Trophoblast cell (in vitro differentiated cells and primary cell): ENCODE measurements around the gene AFDN.

Experiments used
- DNase-seq, 2 donors: peaks; one replicate each; pipeline ENCODE4 v3.0.0-alpha.2; 2016
- H2AFZ ChIP-seq: 2 replicates; pipeline ENCODE4 v1.6.1; 2013; ENCODE audit warnings: low read length, moderate library complexity, mild to moderate bottlenecking; ENCODE audit not compliant: insufficient read depth, poor library complexity
- H2AK5ac ChIP-seq: 2 replicates; pipeline ENCODE4 v1.6.1; 2013; ENCODE audit warnings: mild to moderate bottlenecking, low read length
- H2BK120ac ChIP-seq: 2 replicates; pipeline ENCODE4 v1.6.1; 2013; ENCODE audit warnings: low read length, mild to moderate bottlenecking, moderate library complexity; ENCODE audit not compliant: insufficient read depth, poor library complexity
- H2BK12ac ChIP-seq: 2 replicates; pipeline ENCODE4 v1.6.1; 2013; ENCODE audit warnings: mild to moderate bottlenecking, low read length, moderate library complexity
- H2BK5ac ChIP-seq: 2 replicates; pipeline ENCODE4 v1.6.1; 2013; ENCODE audit warnings: low read length, low read depth, moderate library complexity, mild to moderate bottlenecking; ENCODE audit not compliant: poor library complexity
- H3K14ac ChIP-seq: 2 replicates; pipeline ENCODE4 v1.6.1; 2013; ENCODE audit warnings: mild to moderate bottlenecking, low read length
- H3K18ac ChIP-seq: 2 replicates; pipeline ENCODE4 v1.6.1; 2013; ENCODE audit warnings: mild to moderate bottlenecking, low read length
- H3K23ac ChIP-seq: 2 replicates; pipeline ENCODE4 v1.6.1; 2013; ENCODE audit warnings: low read length
- H3K27ac ChIP-seq: 2 replicates; pipeline ENCODE4 v1.5.1; 2013; ENCODE audit warnings: low read depth, mild to moderate bottlenecking, inconsistent platforms, low read length, moderate library complexity
- H3K27me3 ChIP-seq: 2 replicates; pipeline ENCODE4 v1.6.1; 2013; ENCODE audit warnings: inconsistent platforms, mild to moderate bottlenecking, low read length, moderate library complexity; ENCODE audit not compliant: insufficient read depth
- H3K36me3 ChIP-seq, 2 experiments: 1 replicate in 1 of 2; 2 replicates in 1 of 2; pipeline ENCODE4 v1.6.1; 2013; ENCODE audit warnings: low read length in 2 of 2, mild to moderate bottlenecking in 2 of 2, moderate library complexity in 1 of 2; ENCODE audit not compliant: insufficient read depth in 2 of 2, control insufficient read depth in 1 of 2
- H3K4ac ChIP-seq: 2 replicates; pipeline ENCODE4 v1.6.1; 2013; ENCODE audit warnings: low read depth, mild to moderate bottlenecking, low read length, moderate library complexity
- H3K4me1 ChIP-seq, 2 experiments: 1 replicate in 1 of 2; 2 replicates in 1 of 2; pipeline ENCODE4 v1.6.1; 2013; ENCODE audit warnings: low read length in 2 of 2, mild to moderate bottlenecking in 2 of 2, moderate library complexity in 1 of 2; ENCODE audit not compliant: insufficient read depth in 2 of 2, control insufficient read depth in 1 of 2
- H3K4me2 ChIP-seq: 2 replicates; pipeline ENCODE4 v1.6.1; 2013; ENCODE audit warnings: inconsistent platforms, mild to moderate bottlenecking, low read length, moderate library complexity
- H3K4me3 ChIP-seq: 2 replicates; pipeline ENCODE4 v1.5.1; 2013; ENCODE audit warnings: mild to moderate bottlenecking, low read depth, low read length, inconsistent platforms
- H3K79me1 ChIP-seq: one replicate; pipeline ENCODE4 v1.6.1; 2013; ENCODE audit warnings: low read length
- H3K79me2 ChIP-seq: 2 replicates; pipeline ENCODE4 v1.6.1; 2013; ENCODE audit warnings: low read length, mild to moderate bottlenecking; ENCODE audit not compliant: control insufficient read depth, insufficient read depth, poor library complexity
- H3K9ac ChIP-seq: 2 replicates; pipeline ENCODE4 v1.6.1; 2013; ENCODE audit warnings: mild to moderate bottlenecking, low read length
- H3K9me3 ChIP-seq: 2 replicates; pipeline ENCODE4 v1.6.1; 2013; ENCODE audit warnings: low read depth, mild to moderate bottlenecking, control low read depth, inconsistent platforms, low read length; ENCODE audit not compliant: insufficient read depth
- H4K12ac ChIP-seq: 2 replicates; pipeline ENCODE4 v1.6.1; 2013; ENCODE audit warnings: low read depth, mild to moderate bottlenecking, low read length, moderate library complexity
- H4K8ac ChIP-seq: 2 replicates; pipeline ENCODE4 v1.6.1; 2013; ENCODE audit warnings: low read depth, mild to moderate bottlenecking, low read length, moderate library complexity
- H4K91ac ChIP-seq: one replicate; pipeline ENCODE4 v1.6.1; 2013; ENCODE audit warnings: low read depth, mild to moderate bottlenecking, low read length, moderate library complexity
- WGBS: extraction: QIAGEN DNeasy Blood & Tissue Kit; methylation state at CpG from one replicate; pipeline ENCODE4 v1.1.7; 2013; ENCODE audit warnings: missing lambda C conversion rate; ENCODE audit not compliant: insufficient read length, insufficient coverage; ENCODE audit errors: extremely low coverage; 5-methylcytosine and 5-hydroxymethylcytosine counted together

Gene AFDN

GRCh38 chr6:167918548-167919278 lies 92.0 kb downstream of the AFDN start:
- Histone ChIP-seq H2BK120ac (no peak overlapping the region), H3K36me3 (peaks cover 29 to 52% of the 10 kb centered on the region in 2 experiments), H3K4me1 (no peaks in the 10 kb centered on the region), H3K4ac (no peak overlapping the region), H2AK5ac (no peak overlapping the region), H3K9ac (no peak overlapping the region), H3K27me3 (no peaks in the 10 kb centered on the region), H2BK12ac (no peak overlapping the region), H3K27ac (no peak overlapping the region), H2BK5ac (no peak overlapping the region), H3K14ac (no peak overlapping the region), H3K79me2 (no peaks in the 10 kb centered on the region), H4K8ac (no peak overlapping the region), H2AFZ (no peak overlapping the region), H3K18ac (no peak overlapping the region), H4K12ac (no peak overlapping the region), H3K4me3 (no peak overlapping the region), H3K4me2 (no peak overlapping the region), H3K9me3 (peaks cover 2% of the 10 kb centered on the region), H3K79me1 (no peaks in the 10 kb centered on the region), H3K23ac (no peak overlapping the region), H4K91ac (no peak overlapping the region)
- peak in 1 of 2 donors; percentile 57 for DNase-seq
- WGBS, result no CpG with 5 or more reads among the region's 14 CpGs

- Histone ChIP-seq H3K79me1 (no peaks in the 10 kb centered on the region), H3K9me3 (peaks cover 4% of the 10 kb centered on the region), H2BK120ac (no peak overlapping the region), H2BK5ac (no peak overlapping the region), H3K79me2 (no peaks in the 10 kb centered on the region), H3K18ac (no peak overlapping the region), H2AFZ (no peak overlapping the region), H3K27ac (no peak overlapping the region), H3K4me1 (peaks cover 2% of the 10 kb centered on the region in 2 experiments), H4K91ac (no peak overlapping the region), H3K4me2 (no peak overlapping the region), H3K9ac (peak overlapping the region; percentile 47), H2AK5ac (no peak overlapping the region), H4K8ac (no peak overlapping the region), H2BK12ac (no peak overlapping the region), H4K12ac (no peak overlapping the region), H3K23ac (no peak overlapping the region), H3K36me3 (peaks cover 31 to 54% of the 10 kb centered on the region in 2 experiments), H3K27me3 (no peaks in the 10 kb centered on the region), H3K4ac (no peak overlapping the region), H3K4me3 (no peak overlapping the region), H3K14ac (no peak overlapping the region)
- WGBS, result no CpG with 5 or more reads among the region's 3 CpGs
- DNase-seq, result no peak
These were observed 92.6 kb downstream of the AFDN start for GRCh38 chr6:167919349-167919748.

DNA sequence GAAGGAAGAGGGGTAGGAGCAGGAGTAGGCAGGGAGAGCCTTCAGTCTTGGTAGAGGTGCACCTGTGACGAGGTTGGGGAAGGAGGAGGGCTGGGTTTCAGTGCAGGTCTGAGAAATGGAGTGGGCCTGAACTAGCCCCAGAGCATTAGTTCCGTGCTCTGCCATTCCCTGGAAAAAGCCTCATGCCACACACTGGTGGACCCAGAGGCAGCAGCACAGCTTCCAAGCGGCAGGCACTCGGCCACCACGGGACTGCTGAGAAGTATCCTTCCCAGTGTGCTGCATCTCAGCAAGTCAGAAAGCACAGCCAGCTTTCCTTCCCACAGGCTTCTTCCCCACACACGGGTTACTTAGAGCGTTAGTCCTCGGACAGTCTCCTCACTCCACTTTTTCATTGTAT lies 93.5 kb downstream of the AFDN start:
- H3K9ac ChIP-seq, result no peak overlapping the region
- no peak overlapping the region for H4K12ac ChIP-seq
- peaks cover 30 to 53% of the 10 kb centered on the region in 2 experiments for H3K36me3 ChIP-seq
- no peaks in the 10 kb centered on the region for H3K79me2 ChIP-seq
- no CpG with 5 or more reads among the region's 8 CpGs for WGBS
- no peak overlapping the region for H2BK12ac ChIP-seq
- H3K18ac ChIP-seq, result peak overlapping the region; percentile 33
- H2AK5ac ChIP-seq, result no peak overlapping the region
- no peak overlapping the region for H3K4me3 ChIP-seq
- H3K14ac ChIP-seq, result no peak overlapping the region
- H3K23ac ChIP-seq, result no peak overlapping the region
- H3K4ac ChIP-seq, result no peak overlapping the region
- H3K9me3 ChIP-seq, result peaks cover 4% of the 10 kb centered on the region
- H3K4me1 ChIP-seq, result peaks cover 2% of the 10 kb centered on the region in 2 experiments
- H4K91ac ChIP-seq, result no peak overlapping the region
- H2BK5ac ChIP-seq, result no peak overlapping the region
- H3K4me2 ChIP-seq, result no peak overlapping the region
- H4K8ac ChIP-seq, result no peak overlapping the region
- no peak for DNase-seq
- H3K27me3 ChIP-seq, result no peaks in the 10 kb centered on the region
- no peak overlapping the region for H2BK120ac ChIP-seq
- no peaks in the 10 kb centered on the region for H3K79me1 ChIP-seq
- H2AFZ ChIP-seq, result no peak overlapping the region
- no peak overlapping the region for H3K27ac ChIP-seq

DNA sequence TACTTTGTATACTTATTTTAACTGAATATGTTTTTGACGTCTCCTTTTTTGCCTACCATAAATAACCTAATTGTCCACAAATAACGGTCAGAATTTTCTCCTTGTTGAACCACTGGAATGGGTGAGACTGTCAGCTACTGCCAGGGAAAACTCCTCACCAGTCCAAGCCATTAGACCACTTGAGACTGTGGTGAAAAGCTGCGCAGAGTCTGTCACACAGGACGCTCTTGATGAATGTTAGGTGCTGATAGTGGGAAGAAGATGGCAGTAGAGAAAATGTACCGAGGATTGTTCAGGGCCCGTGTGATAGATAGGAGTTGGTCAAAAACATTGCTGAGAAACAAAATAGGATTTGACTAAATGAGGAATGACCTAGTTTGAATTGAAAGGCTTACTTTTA lies 95.1 kb downstream of the AFDN start:
- Histone ChIP-seq H3K27ac (no peak overlapping the region), H3K9ac (no peak overlapping the region), H3K4me2 (no peak overlapping the region), H3K36me3 (peaks cover 33 to 56% of the 10 kb centered on the region in 2 experiments), H3K79me2 (no peaks in the 10 kb centered on the region), H4K91ac (no peak overlapping the region), H3K18ac (no peak overlapping the region), H2AK5ac (no peak overlapping the region), H4K12ac (no peak overlapping the region), H2BK12ac (no peak overlapping the region), H3K4me3 (no peak overlapping the region), H3K23ac (no peak overlapping the region), H2BK5ac (no peak overlapping the region), H3K79me1 (no peaks in the 10 kb centered on the region), H4K8ac (no peak overlapping the region), H3K14ac (no peak overlapping the region), H3K9me3 (peaks cover 4% of the 10 kb centered on the region), H3K4ac (no peak overlapping the region), H3K4me1 (peaks cover 2% of the 10 kb centered on the region in 2 experiments), H2AFZ (no peak overlapping the region), H2BK120ac (no peak overlapping the region), H3K27me3 (no peaks in the 10 kb centered on the region)
- DNase-seq, result no peak
- WGBS, result no CpG with 5 or more reads among the region's 6 CpGs
